GM18499 (cell line): ENCODE data around the gene LAMC2.
"Not testable (repeated sequence)": the region's sequence is repeated elsewhere in the genome, so short reads cannot be mapped to it uniquely, and the experiment has no call there.

Experiments used
- ATAC-seq: cut with Tn5 transposase; IDR thresholded peaks from one replicate; pipeline ENCODE4 v1.9.1; 2021; ENCODE audit warnings: moderate number of reproducible peaks; ENCODE audit not compliant: insufficient read depth, unreplicated experiment

Gene LAMC2

GRCh38 chr1:183185941-183186490 lies at the start of gene LAMC2:
Gene LAMC2, plus strand, starts transcription at chr1:183186264. Its CDS starts 89 bp downstream, at chr1:183186353.
- no peak for ATAC-seq

- no peak for ATAC-seq
Measured at GRCh38 chr1:183137782-183138181, 48.3 kb upstream of the LAMC2 start.

GRCh38 chr1:183138301-183138700 lies 47.8 kb upstream of the LAMC2 start:
- ATAC-seq: no peak

- ATAC-seq: no peak
Measured at GRCh38 chr1:183139281-183139942, 46.7 kb upstream of the LAMC2 start.

GRCh38 chr1:183140633-183141032 lies 45.4 kb upstream of the LAMC2 start:
- ATAC-seq: no peak

- no peak for ATAC-seq
Measured at GRCh38 chr1:183142171-183142570, 43.9 kb upstream of the LAMC2 start.

- no peak for ATAC-seq
Measured at GRCh38 chr1:183143576-183144315, 42.3 kb upstream of the LAMC2 start.

GRCh38 chr1:183144752-183145151 lies 41.3 kb upstream of the LAMC2 start:
- no peak for ATAC-seq

- no peak for ATAC-seq
Measured at GRCh38 chr1:183147735-183148134, 38.3 kb upstream of the LAMC2 start.

GRCh38 chr1:183148599-183148998 lies 37.5 kb upstream of the LAMC2 start:
- no peak for ATAC-seq

- ATAC-seq: no peak
Measured at GRCh38 chr1:183149273-183149672, 36.8 kb upstream of the LAMC2 start.

- not testable (repeated sequence) for ATAC-seq
Measured at GRCh38 chr1:183150032-183150431, 36.0 kb upstream of the LAMC2 start.

GRCh38 chr1:183150445-183150844 lies 35.6 kb upstream of the LAMC2 start:
- ATAC-seq: no peak

- ATAC-seq: no peak
Measured at GRCh38 chr1:183152180-183152579, 33.9 kb upstream of the LAMC2 start.

GRCh38 chr1:183155939-183156338 lies 30.1 kb upstream of the LAMC2 start:
- ATAC-seq: no peak

- ATAC-seq: no peak
Measured at GRCh38 chr1:183159960-183160359, 26.1 kb upstream of the LAMC2 start.

GRCh38 chr1:183161391-183161790 lies 24.7 kb upstream of the LAMC2 start:
- no peak for ATAC-seq

GRCh38 chr1:183163316-183163715 lies 22.7 kb upstream of the LAMC2 start:
- no peak for ATAC-seq

- no peak for ATAC-seq
Measured at GRCh38 chr1:183164340-183164739, 21.7 kb upstream of the LAMC2 start.

GRCh38 chr1:183164963-183165362 lies 21.1 kb upstream of the LAMC2 start:
- no peak for ATAC-seq

GRCh38 chr1:183165456-183165855 lies 20.6 kb upstream of the LAMC2 start:
- ATAC-seq: no peak

- ATAC-seq: no peak
Measured at GRCh38 chr1:183166454-183166853, 19.6 kb upstream of the LAMC2 start.
